Lower lobe of right lung (tissue), 2 donors: ENCODE results near the gene PIK3C2A. TPM values are rescaled to one million over a fixed set of nuclear protein-coding genes. Genes with fewer than 3 reads are reported as not detected.
A peak's percentile ranks its signal among the peaks of the same experiment; 100 is the strongest.

Source experiments
- ATAC-seq, 2 donors: fragments of 200-7000 bp; cut with Tn5 transposase; one replicate each; pipeline ENCODE4 v1.9.1; 2020 to 2022; ENCODE audit warnings: mild to moderate bottlenecking in 2 of 2, moderate library complexity in 2 of 2
- DNase-seq: peaks from one replicate; pipeline ENCODE4 v3.0.0-alpha.2; 2020
- H3K27ac ChIP-seq: fragments of 200-600 bp; one replicate; pipeline ENCODE4 v1.8.0; 2022
- H3K27me3 ChIP-seq: fragments of 200-600 bp; one replicate; pipeline ENCODE4 v1.8.0; 2022; ENCODE audit warnings: low read depth
- H3K36me3 ChIP-seq: fragments of 200-600 bp; one replicate; pipeline ENCODE4 v1.8.0; 2022; ENCODE audit warnings: mild to moderate bottlenecking
- H3K4me1 ChIP-seq: fragments of 200-600 bp; one replicate; pipeline ENCODE4 v1.8.0; 2022
- H3K4me3 ChIP-seq: fragments of 200-600 bp; one replicate; pipeline ENCODE4 v1.8.0; 2022; ENCODE audit warnings: mild to moderate bottlenecking
- H3K9me3 ChIP-seq: fragments of 200-600 bp; one replicate; pipeline ENCODE4 v1.8.0; 2022
- CTCF ChIP-seq: fragments of 200-600 bp; IDR thresholded peaks from one replicate; pipeline ENCODE4 v1.8.0; 2022; ENCODE audit warnings: antibody characterized with exemption, mild to moderate bottlenecking
- intact Hi-C: fragments of 100-400 bp; cut with DNase I; formaldehyde crosslinking; loops from one replicate; pipeline ENCODE4 v1.11.0; 2022
- total RNA-seq: library from RNA; stranded (reverse); fragmentation: NEBNext Ultra II Directional; extraction: Animal tissue kit (Norgen Biotek cat#: 25700); gene quantifications from one replicate; pipeline ENCODE4 v1.2.1, GENCODE V29; 2021
- donor health status: DM: no; HTN: yes; CAD: no; lungs with severe emphysema.

Gene PIK3C2A
- total RNA-seq, 1 donor from 2014 or later = 71.6 TPM

- no peak for TF ChIP-seq CTCF
- ATAC-seq (no peak), DNase-seq (no peak)
- intact Hi-C loops = no loop called here
- H3K27me3 ChIP-seq = no peaks in the 10 kb centered on the region
- peaks cover 10% of the 10 kb centered on the region for H3K36me3 ChIP-seq
- H3K4me3 ChIP-seq = no peak overlapping the region
- no peaks in the 10 kb centered on the region for H3K9me3 ChIP-seq
- no peak overlapping the region for H3K27ac ChIP-seq
- peaks cover 28% of the 10 kb centered on the region for H3K4me1 ChIP-seq
These were observed 34.5 kb downstream of the PIK3C2A start for GRCh38 chr11:17173332-17173731.

GRCh38 chr11:17171916-17172315 is 35.9 kb downstream of the PIK3C2A start:
- Histone ChIP-seq H3K27ac (no peak overlapping the region), H3K4me3 (no peak overlapping the region), H3K4me1 (peaks cover 28% of the 10 kb centered on the region), H3K9me3 (no peaks in the 10 kb centered on the region), H3K36me3 (peaks cover 24% of the 10 kb centered on the region), H3K27me3 (no peaks in the 10 kb centered on the region)
- DNase-seq (no peak), ATAC-seq (peak; percentile 23 to 34)
- intact Hi-C loops = no loop called here
- TF ChIP-seq CTCF = no peak

- ATAC-seq (peak; percentile 43 to 57), DNase-seq (no peak)
- Histone ChIP-seq H3K4me1 (peaks cover 30% of the 10 kb centered on the region), H3K36me3 (peaks cover 24% of the 10 kb centered on the region), H3K4me3 (no peak overlapping the region), H3K27me3 (no peaks in the 10 kb centered on the region), H3K9me3 (no peaks in the 10 kb centered on the region), H3K27ac (no peak overlapping the region)
- TF ChIP-seq CTCF = no peak
- intact Hi-C loops = no loop called here
These were observed 36.4 kb downstream of the PIK3C2A start for GRCh38 chr11:17171343-17171742.

- no peak overlapping the region for H3K4me3 ChIP-seq
- no peaks in the 10 kb centered on the region for H3K9me3 ChIP-seq
- H3K27me3 ChIP-seq = no peaks in the 10 kb centered on the region
- H3K4me1 ChIP-seq = peaks cover 43% of the 10 kb centered on the region
- DNase-seq (no peak), ATAC-seq (no peak)
- peaks cover 24% of the 10 kb centered on the region for H3K36me3 ChIP-seq
- intact Hi-C loops = no loop called here
- H3K27ac ChIP-seq = no peak overlapping the region
- no peak for TF ChIP-seq CTCF
These were observed 37.9 kb downstream of the PIK3C2A start for GRCh38 chr11:17169876-17170275.

GRCh38 chr11:17165247-17165890 is 42.4 kb downstream of the PIK3C2A start:
- H3K27ac ChIP-seq = peak overlapping the region; percentile 58
- H3K27me3 ChIP-seq = no peaks in the 10 kb centered on the region
- no peak for ATAC-seq
- no peak overlapping the region for H3K4me3 ChIP-seq
- no peaks in the 10 kb centered on the region for H3K9me3 ChIP-seq
- no peak for TF ChIP-seq CTCF
- peaks cover 24% of the 10 kb centered on the region for H3K36me3 ChIP-seq
- intact Hi-C loops = no loop called here
- DNase-seq = no peak
- H3K4me1 ChIP-seq = peaks cover 72% of the 10 kb centered on the region
